Measurements from ENCODE around the gene DNAJC16.
"Not testable (repeated sequence)": the region's sequence is repeated elsewhere in the genome, so short reads cannot be mapped to it uniquely, and the experiment has no call there.

DNAJC16 gene

DNA sequence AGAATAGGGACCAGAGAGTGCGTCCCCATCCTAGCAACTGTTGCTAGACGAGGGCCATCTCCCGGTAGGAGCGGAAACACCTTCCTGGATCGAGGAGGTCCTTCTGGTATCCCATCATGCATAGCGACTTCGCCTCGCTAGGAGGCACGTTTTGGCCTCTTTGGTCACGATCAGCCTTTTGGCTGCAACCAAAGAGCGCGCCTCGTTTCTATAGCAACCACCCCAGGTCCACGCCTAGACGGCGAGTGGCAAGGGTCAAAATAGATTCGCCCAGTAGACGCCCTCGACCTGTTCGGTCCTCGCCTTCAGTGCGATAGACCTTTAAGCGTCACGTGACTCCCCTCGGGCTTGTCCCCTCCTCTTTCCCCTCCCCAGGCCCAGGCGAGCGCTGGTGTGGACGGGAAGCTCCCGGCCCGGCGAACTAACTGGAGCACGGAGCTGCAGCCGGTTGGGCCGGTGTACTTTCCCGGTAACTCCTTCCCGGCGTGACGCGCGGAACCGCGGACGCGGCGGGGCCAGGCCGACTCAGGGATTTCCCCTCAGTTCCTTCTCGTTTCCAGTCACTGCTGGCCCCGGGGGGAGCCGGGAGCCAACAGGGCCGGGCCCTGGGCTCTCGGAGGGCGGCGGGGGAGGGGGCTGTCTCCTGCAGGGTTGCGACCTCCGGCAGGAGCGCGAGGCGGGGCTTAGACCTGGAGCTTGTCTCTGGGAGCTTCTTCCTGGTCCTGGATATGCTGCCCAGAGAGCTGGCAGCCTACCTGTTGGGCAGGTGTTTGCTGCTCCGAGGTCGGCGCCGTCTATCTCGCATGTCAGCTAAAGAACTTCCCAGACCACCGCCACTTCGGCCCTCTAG is at the start of gene DNAJC16:
TSS of gene DNAJC16 (plus strand) at position 359 of the 850 bp plus-strand sequence. CDS start 2,258 bp downstream, outside the sequence.
- peak; percentile 97 for FAIRE-seq
- peak; percentile 90 for DNase-seq (ENCODE audit: insufficient read length, low spot score)

DNA sequence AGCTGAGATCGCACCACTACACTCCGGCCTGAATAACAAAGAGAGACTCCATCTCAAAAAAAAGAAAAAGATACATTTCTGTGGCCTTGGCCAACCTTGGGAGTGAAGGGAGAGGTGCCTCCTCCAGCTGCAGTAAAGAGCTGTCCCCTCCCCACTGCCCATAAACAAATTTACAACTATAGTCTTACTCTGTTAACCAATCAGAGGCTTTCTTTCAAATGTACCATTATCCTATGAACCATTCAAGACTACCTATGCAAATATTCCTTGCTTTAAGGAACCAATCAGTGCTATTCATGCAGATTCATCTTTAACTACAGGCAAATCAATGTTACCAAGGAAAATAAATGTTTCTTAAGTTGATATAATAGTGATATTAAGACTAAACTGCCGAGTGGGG is 49.7 kb upstream of the DNAJC16 start:
- DNase-seq (ENCODE audit: insufficient read length, low spot score), result no peak
- FAIRE-seq, result no peak

DNA sequence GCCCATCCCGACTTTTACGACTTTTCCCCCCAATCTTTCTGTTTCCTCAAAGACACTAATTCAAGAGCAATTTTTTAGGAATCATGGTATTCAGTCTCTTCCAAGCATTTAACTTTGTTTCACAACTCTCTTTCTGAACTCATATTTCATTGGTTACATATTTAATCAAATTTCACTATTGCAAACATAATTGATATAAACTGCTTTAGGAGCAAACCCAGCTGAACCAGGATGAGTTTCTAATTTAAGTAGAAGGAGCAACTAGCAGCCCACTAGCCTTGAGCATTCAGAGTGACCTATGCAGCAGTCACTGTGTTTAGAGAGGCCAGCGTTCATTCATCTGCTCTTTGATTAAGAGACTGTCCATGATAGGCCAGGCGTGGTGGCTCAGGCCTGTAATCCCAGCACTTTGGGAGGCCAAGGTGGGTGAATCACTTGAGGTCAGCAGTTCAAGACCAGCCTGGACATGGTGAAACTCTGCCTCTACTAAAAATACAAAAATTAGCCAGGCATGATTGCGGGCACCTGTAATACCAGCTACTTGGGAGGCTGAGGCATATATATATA is 48.9 kb upstream of the DNAJC16 start:
- DNase-seq (ENCODE audit: insufficient read length, low spot score), result no peak
- FAIRE-seq, result no peak

DNA sequence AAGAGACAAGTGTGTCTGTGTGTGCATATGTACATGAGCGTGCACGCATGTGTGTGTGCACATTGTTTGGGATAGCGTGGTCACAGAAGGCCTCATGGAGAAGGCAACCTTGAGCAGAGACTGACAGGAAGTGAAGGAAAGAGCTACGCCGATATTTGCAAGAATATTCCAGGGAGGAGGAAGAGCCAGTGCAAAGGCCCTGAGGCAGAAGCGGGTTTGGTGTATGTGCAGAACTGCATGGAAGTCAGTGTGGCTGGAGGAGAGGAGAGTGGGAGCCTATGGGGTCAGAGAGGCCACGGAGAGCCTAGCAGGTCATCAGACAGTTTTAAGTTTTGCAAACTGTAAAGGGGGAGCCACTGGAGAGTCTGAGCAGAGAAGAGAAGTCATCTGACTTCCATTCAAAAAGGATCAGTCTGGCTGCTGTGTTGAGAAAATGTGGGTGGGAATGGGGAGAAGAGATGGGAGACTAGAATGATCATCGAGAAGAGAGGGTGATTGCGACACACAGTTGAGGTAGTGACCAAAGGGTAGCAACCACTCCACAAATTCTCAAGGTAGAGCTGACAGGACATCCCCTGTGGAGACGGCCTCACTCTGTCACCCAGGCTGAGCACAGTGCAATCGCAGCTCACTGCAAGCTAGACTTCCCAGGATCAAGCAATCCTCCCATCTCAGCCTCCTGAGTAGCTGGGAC is 46.8 kb upstream of the DNAJC16 start:
- no peak for FAIRE-seq
- no peak for DNase-seq (ENCODE audit: insufficient read length, low spot score)

DNA sequence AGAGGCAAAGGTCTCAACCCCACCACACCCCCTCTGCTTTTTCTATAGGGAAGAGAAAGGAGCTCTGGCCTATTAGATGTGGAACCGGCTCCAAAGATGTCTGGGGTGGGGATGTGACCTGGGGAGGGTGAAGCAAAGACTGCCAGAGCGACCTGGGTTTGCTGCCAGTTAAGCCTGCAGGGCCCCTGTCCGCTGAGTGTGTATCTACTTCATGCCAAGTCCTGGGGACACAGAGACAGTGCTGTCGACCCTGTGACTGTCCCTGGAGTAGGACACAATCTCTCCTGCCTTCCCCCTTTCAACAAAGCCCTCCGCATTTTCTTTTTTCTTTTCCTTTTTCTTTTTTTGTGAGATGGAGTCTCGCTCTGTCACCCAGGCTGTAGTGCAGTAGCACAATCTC is 44.2 kb upstream of the DNAJC16 start:
- DNase-seq (ENCODE audit: insufficient read length, low spot score); FAIRE-seq: not testable (repeated sequence)

DNA sequence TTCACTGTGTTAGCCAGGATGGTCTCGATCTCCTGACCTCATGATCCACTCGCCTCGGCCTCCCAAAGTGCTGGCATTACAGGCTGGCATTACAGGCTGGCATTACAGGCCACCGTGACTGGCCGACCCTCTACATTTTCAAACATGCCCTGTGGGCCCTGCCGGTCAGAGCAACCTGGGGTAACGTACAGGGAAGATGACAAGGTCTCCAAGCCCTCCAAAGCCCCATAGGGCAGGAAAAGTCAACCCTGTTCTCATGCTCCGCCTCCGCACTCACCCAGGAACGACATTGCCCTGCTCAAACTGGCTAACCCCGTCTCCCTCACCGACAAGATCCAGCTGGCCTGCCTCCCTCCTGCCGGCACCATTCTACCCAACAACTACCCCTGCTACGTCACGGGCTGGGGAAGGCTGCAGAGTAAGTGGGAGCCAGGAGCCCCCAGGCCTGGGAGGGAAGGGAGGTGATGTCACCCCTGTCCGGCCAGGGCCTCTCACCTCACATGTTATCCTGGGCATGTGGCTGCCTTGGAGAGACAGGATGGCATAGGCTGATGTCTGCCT is 43.6 kb upstream of the DNAJC16 start:
- DNase-seq (ENCODE audit: insufficient read length, low spot score); FAIRE-seq: not testable (repeated sequence)

DNA sequence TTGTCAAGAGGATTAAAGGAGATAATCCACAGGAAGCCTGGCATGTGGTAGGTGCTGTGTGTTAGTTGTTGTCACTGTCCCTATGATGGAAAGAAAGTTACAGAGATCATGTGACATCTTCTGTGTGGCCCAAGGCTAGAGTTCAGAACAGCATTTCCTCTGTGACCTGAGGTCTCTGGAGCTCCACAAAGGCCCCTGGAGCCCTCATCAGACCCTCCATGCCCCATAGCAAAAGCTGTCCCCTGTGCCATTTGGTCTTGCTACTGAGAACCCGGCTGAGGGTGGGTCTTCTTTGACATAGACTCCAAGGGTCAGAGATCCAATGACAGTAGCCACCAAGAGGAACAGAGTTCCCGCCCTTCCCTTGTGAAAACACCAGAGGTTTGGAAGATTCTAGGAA is 42.7 kb upstream of the DNAJC16 start:
- DNase-seq (ENCODE audit: insufficient read length, low spot score) (no peak), FAIRE-seq (no peak)

DNA sequence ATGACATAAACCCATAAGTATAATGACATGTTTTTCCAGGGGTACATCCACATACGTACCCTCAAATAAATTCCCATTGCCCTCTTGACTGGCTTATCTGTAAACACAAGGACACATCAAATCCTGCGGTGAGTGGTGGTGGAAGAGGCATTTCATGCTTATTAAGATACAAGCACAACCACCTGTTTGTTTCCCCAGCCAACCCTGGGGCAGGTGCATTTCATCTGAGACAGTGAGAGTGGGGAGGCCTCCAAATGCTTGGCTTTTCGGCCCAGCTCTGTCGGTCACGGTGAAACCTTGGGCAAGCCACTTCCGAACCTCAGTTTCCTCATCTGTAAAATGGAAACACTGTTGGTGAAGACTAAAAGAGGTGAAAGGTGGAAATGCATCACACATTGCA is 42.2 kb upstream of the DNAJC16 start:
- not testable (repeated sequence) for DNase-seq (ENCODE audit: insufficient read length, low spot score)
- FAIRE-seq, result peak; percentile 42

DNA sequence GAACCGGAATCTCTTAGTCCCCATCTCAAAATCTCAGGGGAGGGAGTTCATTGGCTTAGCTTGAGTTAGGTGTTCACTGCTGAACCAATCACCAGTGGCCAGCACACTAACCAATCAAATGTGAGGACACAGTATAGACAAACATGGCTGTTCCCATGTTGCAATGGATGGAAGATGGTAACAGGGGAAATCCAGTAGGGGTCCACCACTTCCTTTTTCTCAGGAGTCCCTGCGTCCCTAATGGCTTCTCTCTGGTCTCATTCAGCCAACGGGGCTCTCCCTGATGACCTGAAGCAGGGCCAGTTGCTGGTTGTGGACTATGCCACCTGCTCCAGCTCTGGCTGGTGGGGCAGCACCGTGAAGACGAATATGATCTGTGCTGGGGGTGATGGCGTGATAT is 41.0 kb upstream of the DNAJC16 start:
- no peak for DNase-seq (ENCODE audit: insufficient read length, low spot score)
- no peak for FAIRE-seq

DNA sequence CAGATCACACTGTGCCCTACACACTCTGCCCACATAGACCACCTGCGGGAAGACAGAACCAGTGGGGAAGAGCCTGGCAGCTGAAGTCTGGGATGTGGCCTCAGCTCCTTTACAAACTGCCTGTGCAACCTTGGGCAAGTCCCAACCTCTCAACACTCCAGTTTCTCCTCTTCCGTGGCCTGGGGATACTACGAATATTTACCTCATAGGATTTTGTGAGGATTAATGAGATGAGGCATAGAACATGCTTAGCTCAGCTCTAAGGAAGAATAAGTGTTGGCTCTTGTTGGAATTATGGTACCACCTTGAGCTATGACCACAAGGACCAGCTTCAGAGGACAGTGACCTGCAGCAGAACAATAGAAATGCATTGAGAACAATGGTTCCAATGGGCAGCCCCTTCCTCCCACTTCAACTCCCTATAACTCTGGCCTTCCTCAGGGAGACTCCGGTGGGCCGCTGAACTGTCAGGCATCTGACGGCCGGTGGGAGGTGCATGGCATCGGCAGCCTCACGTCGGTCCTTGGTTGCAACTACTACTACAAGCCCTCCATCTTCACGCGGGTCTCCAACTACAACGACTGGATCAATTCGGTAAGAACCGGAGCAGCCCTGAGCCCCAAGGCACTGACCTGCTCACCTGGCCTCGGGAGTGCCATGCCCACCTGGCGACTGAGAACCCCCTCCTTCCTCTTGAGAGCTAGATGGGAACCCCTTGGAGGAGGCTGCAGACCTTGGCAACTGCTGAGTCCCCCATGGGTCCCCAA is 39.6 kb upstream of the DNAJC16 start:
- not testable (repeated sequence) for FAIRE-seq

DNA sequence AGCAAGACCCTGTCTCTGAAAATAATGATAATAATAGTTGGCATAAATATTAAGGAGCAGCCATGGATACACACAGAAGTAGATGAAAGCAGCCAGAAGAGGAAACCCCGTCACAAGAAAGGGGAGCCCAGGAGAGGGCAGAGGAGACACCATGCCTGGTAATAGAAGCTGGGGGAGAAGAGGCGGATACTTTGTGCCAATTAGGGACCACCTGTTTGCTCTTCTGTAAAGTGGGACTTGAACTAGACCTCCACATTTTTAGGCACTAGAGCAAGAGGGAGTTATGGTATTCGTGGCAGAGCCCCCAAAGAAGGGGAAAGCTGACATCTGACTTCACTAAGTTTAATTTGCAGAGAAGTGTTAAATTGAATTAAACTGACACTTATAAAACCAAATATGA is 38.3 kb upstream of the DNAJC16 start:
- FAIRE-seq, result no peak

More for the DNA sequence above, 39.6 kb upstream of the DNAJC16 start:
- DNase-seq (ENCODE audit: insufficient read length, low spot score), result not testable (repeated sequence)

DNA sequence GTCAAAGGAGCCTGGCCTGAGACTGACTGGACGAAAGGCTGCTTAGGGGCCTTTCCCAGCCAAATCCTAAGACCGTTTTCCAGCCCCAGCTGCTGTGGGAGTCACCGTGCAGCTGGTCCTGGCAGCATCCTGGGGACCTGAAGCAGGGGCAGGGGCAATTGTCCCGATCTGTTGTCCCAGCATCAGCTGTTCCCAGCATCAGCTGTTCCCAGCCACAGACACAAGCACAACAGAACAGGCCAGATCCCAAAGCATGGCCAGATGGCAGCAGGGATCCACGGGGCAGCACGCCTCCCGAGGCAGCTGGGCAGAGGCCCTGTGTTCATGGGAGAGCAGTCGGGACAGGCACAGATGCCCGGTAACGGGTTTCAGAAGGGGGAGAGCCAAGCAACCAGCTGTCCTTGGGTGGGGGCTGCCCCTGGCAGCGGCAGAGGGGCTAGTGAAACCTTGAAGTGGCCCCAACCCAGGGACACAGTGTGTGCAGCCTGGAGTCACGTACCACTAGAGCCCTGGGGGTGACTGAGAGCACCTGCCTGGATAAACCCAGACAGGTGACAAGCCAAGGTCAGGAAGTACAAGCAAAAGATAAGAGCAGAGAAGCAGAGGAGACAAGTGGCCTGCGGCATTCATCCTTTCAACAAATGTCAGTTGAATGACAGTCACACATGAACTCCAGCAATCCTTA is 37.5 kb upstream of the DNAJC16 start:
- DNase-seq (ENCODE audit: insufficient read length, low spot score) (no peak), FAIRE-seq (peak; percentile 9)

More for the DNA sequence above, 38.3 kb upstream of the DNAJC16 start:
- DNase-seq (ENCODE audit: insufficient read length, low spot score), result no peak

DNA sequence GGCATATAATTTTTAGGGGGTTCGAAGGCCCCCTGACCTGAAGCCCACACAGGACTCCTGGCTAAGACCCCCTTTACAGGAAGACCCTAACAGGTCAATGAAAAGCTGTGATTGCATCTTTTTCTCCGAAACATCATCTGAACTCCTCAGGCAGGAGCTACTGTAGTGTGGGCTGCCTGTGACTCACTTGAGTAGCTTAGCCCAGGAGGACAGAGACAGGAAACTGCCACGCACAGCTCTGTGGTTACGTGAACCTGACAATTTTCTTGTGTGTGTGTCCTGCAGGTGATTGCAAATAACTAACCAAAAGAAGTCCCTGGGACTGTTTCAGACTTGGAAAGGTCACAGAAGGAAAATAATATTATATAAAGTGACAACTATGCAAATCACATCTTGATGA is 35.6 kb upstream of the DNAJC16 start:
- FAIRE-seq; DNase-seq (ENCODE audit: insufficient read length, low spot score): not testable (repeated sequence)

DNA sequence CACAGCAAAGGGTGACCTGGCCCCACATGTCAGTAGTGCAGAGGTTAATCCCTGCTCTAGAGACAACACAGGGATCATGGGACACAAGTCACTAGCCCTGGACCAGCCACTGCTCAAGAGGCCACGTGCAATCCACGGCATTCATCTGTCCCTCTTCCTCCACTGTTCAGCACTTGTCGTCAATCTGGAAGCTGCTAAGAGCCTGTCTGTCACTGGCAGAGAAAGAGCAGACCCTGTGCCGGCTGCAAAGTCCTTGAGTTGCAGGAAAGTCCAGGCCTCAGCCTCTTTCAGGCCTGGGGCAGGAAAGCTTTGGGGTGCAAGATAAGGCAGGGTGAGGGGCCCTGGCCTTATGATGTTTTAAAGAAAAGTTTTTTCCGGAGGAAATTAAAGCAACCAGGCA is 34.1 kb upstream of the DNAJC16 start:
- FAIRE-seq (no peak), DNase-seq (ENCODE audit: insufficient read length, low spot score) (no peak)

DNA sequence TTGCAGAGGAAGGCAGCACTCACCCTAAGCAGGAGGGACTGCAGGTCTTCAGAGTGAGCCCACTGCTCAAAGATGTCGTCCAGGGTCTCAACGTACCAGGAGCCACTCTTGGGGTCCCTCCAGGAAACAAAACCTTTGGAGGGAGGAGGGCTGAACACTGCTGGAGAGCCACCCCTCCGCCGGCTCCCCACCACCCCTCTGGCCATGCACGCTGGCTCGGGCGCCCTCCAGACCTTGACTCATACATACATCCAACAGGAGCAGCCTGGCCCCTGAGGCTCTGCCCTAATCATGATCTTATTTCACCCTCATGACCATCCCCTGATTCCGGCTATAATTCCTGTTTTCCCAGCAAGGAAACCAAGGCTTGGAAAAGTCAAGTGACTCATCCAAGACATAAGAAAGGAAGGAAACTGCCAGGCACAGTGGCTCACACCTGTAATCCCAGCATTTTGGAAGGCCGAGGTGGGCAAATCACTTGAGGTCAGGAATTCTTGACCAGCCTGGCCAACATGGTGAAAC is 32.7 kb upstream of the DNAJC16 start:
- DNase-seq (ENCODE audit: insufficient read length, low spot score) (no peak), FAIRE-seq (no peak)

DNA sequence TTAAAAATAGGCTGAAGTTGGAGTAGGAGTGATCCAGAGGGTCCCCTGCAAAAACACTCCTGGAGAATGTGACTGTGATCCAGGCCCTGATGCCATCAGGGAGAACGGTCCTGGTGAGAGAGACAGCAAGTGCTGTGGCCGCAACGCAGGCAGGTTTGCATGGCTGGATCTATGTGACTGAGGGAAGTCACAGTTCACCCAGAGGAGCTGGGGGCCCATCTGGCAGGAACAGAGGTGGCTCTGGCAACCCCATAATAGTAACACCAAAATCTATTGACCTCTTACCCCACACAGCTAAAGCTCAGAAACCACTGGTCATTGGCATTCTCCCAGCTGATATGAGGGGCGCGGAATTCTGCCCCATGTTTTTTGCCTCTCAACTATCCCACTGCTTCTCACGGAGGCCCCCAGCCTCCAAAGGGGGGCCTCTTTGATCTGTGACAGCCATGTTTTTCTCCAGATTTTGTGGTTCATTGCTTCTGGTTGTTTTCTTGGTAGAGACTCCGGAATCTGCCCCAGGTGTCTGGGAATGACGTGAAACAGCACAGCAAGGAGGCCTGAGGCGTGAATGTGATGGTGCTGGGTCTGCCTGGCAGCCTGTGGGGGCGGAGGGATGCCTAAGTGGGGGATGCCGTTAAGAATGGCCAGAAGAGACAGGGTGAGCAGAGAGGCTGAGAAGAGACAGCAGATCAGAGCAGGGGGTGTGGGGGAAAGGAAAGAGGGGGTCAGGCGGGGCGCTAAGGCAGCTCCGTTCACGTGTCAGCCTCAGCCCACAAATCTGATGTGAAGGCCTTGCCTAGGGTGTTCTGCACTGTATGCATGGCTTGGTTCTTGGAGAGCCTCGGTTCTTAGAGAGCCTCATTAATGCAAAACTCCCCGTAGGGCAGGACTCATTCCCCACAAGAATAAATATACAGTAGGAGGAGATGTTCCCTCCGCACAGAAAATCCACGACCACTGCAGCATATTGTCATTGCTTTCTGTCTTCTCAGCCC is 26.2 kb upstream of the DNAJC16 start:
- FAIRE-seq (no peak), DNase-seq (ENCODE audit: insufficient read length, low spot score) (no peak)

DNA sequence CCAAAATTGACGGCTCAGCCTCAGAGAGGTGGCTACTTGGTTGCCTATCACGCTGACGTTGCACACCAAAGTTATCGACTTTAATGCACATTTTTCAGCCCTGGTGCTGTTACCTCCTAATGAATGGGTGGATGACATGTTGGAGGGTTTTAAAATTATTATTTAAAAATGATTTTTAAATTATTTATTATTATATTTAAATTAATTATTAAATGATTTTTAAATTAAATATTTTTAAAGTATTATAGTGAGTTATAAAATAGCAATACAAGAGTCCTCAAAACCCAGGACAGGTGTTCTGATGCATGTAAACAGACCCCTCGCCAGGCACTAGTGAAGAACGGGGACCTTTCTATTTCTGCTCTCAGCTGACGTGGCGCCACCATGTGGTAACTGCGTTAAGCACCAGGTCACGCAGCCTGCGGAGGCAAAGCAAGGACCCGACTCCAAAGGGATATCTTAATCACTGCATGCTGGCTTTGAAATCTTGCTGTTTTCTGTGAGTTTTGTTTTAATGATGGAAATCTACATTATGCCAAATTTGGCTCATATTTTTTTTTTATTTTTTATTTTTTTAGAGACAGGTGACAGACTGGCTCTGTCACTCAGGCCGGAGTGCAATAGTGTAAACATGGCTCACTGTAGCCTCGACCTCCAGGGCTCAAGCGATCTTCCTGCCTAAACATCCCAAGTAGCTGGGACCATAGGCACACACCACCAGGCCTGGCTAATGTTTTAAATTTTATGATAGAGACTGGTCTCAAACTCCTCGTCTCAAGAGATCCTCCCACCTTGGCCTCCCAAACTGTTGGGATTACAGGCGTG is 25.2 kb upstream of the DNAJC16 start:
- FAIRE-seq, result no peak
- peak; percentile 68 for DNase-seq (ENCODE audit: insufficient read length, low spot score)

DNA sequence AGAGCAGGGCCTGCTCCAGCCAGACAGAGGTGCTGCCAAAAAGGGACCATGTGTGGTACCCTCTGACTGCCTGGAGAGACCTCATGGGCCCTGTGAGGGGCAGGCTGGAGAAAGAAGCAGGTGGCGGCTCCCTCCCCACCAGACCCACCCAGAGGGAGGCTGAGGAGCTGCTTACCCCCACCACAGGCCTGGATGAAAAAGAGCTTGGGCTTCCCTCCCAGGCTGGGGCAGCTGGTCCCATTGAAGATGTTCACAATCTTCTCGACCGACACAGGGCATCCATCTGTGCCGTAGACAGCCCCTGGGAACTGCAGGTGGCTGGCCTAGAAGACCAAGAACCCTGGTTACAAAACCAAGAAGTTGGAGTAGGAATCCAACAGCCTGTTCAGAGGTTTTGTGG is 22.2 kb upstream of the DNAJC16 start:
- no peak for FAIRE-seq

More for the DNA sequence above, 22.2 kb upstream of the DNAJC16 start:
- DNase-seq (ENCODE audit: insufficient read length, low spot score), result no peak

Data from HTR-8/SVneo (cell line).